ENCODE results near the gene BORCS8. TPM values are rescaled to one million over a fixed set of nuclear protein-coding genes. Genes with fewer than 3 reads are reported as not detected.
A peak's percentile ranks its signal among the peaks of the same experiment; 100 is the strongest.

The BORCS8 gene
- total and polyA plus RNA-seq, 2 of the 13 experiments (the other 11 are each of a cell fraction or from before 2014, with no cell fraction given) = 9.6 to 13.3 TPM

- TF ChIP-seq NFKB2 (CRISPR knock-in tag; IDR thresholded peaks at IDR 0.05; ENCODE audit: borderline replicate concordance) (0 out of 2 replicates have a peak, but pooled peaks have one; percentile 24), TOE1 (CRISPR knock-in tag; IDR thresholded peaks at IDR 0.05) (peak; percentile 45; the same call in 1 of the 2 replicates), ZNF547 (CRISPR knock-in tag; IDR thresholded peaks at IDR 0.05) (peak; percentile 83; the same call in 1 of the 2 replicates), ZNF280D (CRISPR knock-in tag; IDR thresholded peaks at IDR 0.05) (peak; percentile 61; the same call in 1 of the 2 replicates), ZNF333 (CRISPR knock-in tag; IDR thresholded peaks at IDR 0.05; ENCODE audit: borderline replicate concordance) (peak; percentile 58; the same call in 1 of the 2 replicates), ZNF121 (CRISPR knock-in tag; IDR thresholded peaks at IDR 0.05) (0 out of 2 replicates have a peak, but pooled peaks have one; percentile 51), POGZ (CRISPR knock-in tag; IDR thresholded peaks at IDR 0.05) (peak; percentile 87), ZNF567 (CRISPR knock-in tag; IDR thresholded peaks at IDR 0.05; ENCODE audit: borderline replicate concordance) (no peak), ZKSCAN1 (IDR thresholded peaks at IDR 0.05; ENCODE audit: low read length) (0 out of 2 replicates have a peak, but pooled peaks have one; percentile 13), ESRRA (CRISPR knock-in tag; IDR thresholded peaks at IDR 0.05; ENCODE audit: low read depth) (peak; percentile 71; the same call in 1 of the 2 replicates), ZNF572 (CRISPR knock-in tag; IDR thresholded peaks at IDR 0.05) (peak; percentile 97), GATAD1 (CRISPR knock-in tag; IDR thresholded peaks at IDR 0.05) (peak; percentile 99), ARNT2 (CRISPR knock-in tag; IDR thresholded peaks at IDR 0.05; ENCODE audit: low read depth) (peak; percentile 70), ZMAT3 (CRISPR knock-in tag; conservative IDR thresholded peaks at IDR 0.05) (no peak), ZNF33B (CRISPR knock-in tag; IDR thresholded peaks at IDR 0.05) (peak; percentile 63; the same call in 1 of the 2 replicates), ZSCAN22 (CRISPR knock-in tag; IDR thresholded peaks at IDR 0.05) (no peak), HMGXB3 (CRISPR knock-in tag; IDR thresholded peaks at IDR 0.05; ENCODE audit: borderline replicate concordance) (peak; percentile 72; the same call in 1 of the 2 replicates), TERF1 (CRISPR knock-in tag; IDR thresholded peaks at IDR 0.05) (no peak), ZNF101 (CRISPR knock-in tag; IDR thresholded peaks at IDR 0.05; ENCODE audit: borderline replicate concordance, low read depth) (no peak), ZNF326 (CRISPR knock-in tag; IDR thresholded peaks at IDR 0.05; ENCODE audit: borderline replicate concordance) (no peak), ZNF124 (CRISPR knock-in tag; IDR thresholded peaks at IDR 0.05) (peak; percentile 81; the same call in 1 of the 2 replicates)
Observed at GRCh38 chr19:19192078-19192882, at the start of gene BORCS8, which contains the start of gene RFXANK (continued).
